A549 treated with ZK216348 at 1 μM for 4 hours (cell line): ENCODE measurements around the gene SLC4A9. TPM values are rescaled to one million over a fixed set of nuclear protein-coding genes. Genes with fewer than 3 reads are reported as not detected.

Source experiments
- total RNA-seq: library from RNA; stranded (reverse); fragments of 200-300 nt; extraction: Qiagen RNA extraction; gene quantifications from 5 replicates; pipeline ENCODE4 v1.2.3, GENCODE V29; 2022; ENCODE audit warnings: low read depth

Gene SLC4A9
- 0.33 TPM in 1 of 5 replicates, not detected in the others for total RNA-seq

GRCh38 chr5:140360101-140360500 is at the start of gene SLC4A9:
Gene SLC4A9, plus strand, starts transcription at chr5:140360194. Its CDS starts 43 bp downstream, at chr5:140360237.

GRCh38 chr5:140346348-140347221 is 13.4 kb upstream of the SLC4A9 start, which contains the start of gene HBEGF:
Gene HBEGF, minus strand, starts transcription at chr5:140346603. Its CDS starts 275 bp downstream, at chr5:140346328.

GRCh38 chr5:140401362-140402257 is 41.6 kb downstream of the SLC4A9 start, which contains the start of gene ANKHD1:
Gene ANKHD1, plus strand, starts transcription at chr5:140401833. Its CDS starts 135 bp downstream, at chr5:140401968.

Other genes starting within 250 kb of the SLC4A9 start
- 3.9 to 6.4 TPM (median 5.4 TPM) in 5 replicates for gene PURA, start 246.1 kb upstream of the SLC4A9 start, total RNA-seq
- 0.88 to 1.0 TPM (median 0.95 TPM) in 5 replicates for gene IGIP, start 234.3 kb upstream of the SLC4A9 start, total RNA-seq
- gene CYSTM1, start 185.0 kb upstream of the SLC4A9 start, total RNA-seq: 148 to 224 TPM (median 156 TPM) in 5 replicates
- gene PFDN1, start 57.1 kb upstream of the SLC4A9 start, total RNA-seq: 89.5 to 177 TPM (median 93.5 TPM) in 5 replicates
- gene HBEGF, start 13.6 kb upstream of the SLC4A9 start, total RNA-seq: 5.4 to 7.5 TPM (median 6.4 TPM) in 5 replicates
- gene ANKHD1, start 41.6 kb downstream of the SLC4A9 start, total RNA-seq: 39.3 to 59.9 TPM (median 48.9 TPM) in 5 replicates
- gene EIF4EBP3, start 187.5 kb downstream of the SLC4A9 start, total RNA-seq: 1.8 to 3.2 TPM (median 2.2 TPM) in 5 replicates
- 41.1 to 48.2 TPM (median 44.5 TPM) in 5 replicates for gene SRA1, start 197.3 kb downstream of the SLC4A9 start, total RNA-seq
- 5.6 to 8.6 TPM (median 8.0 TPM) in 5 replicates for gene APBB3, start 204.4 kb downstream of the SLC4A9 start, total RNA-seq
- gene SLC35A4, start 204.6 kb downstream of the SLC4A9 start, total RNA-seq: 58.2 to 89.0 TPM (median 76.8 TPM) in 5 replicates